Central memory CD8-positive, alpha-beta T cell (primary cell): ENCODE results near the gene LRRC8E.
"Not testable (repeated sequence)": the region's sequence is repeated elsewhere in the genome, so short reads cannot be mapped to it uniquely, and the experiment has no call there.

ENCODE experiments used
- ATAC-seq: fragments of 150-1000 bp; cut with Tn5 transposase; replicated peaks from 2 replicates; pipeline ENCODE4 v1.10.0; 2022; ENCODE audit warnings: mild to moderate bottlenecking, moderate FRiP score, moderate number of reproducible peaks; ENCODE audit not compliant: poor library complexity, severe bottlenecking; ENCODE audit errors: extremely low read depth
- DNase-seq, 2 donors: peaks; one replicate each; pipeline ENCODE4 v3.0.0; 2021; ENCODE audit warnings: low spot score in 2 of 2
- H3K27ac Mint-ChIP-seq: one replicate; pipeline ENCODE4 v1.8.0; 2022; ENCODE audit warnings: low read depth, mild to moderate bottlenecking, moderate library complexity, mixed read lengths
- H3K27me3 Mint-ChIP-seq: one replicate; pipeline ENCODE4 v1.8.0; 2022; ENCODE audit warnings: mixed read lengths
- H3K36me3 Mint-ChIP-seq: one replicate; pipeline ENCODE4 v1.8.0; 2022; ENCODE audit warnings: mild to moderate bottlenecking, moderate library complexity, mixed read lengths; ENCODE audit not compliant: insufficient read depth
- H3K4me1 Mint-ChIP-seq: one replicate; pipeline ENCODE4 v1.8.0; 2022; ENCODE audit warnings: mixed read lengths
- H3K4me3 Mint-ChIP-seq: one replicate; pipeline ENCODE4 v1.8.0; 2022; ENCODE audit warnings: mild to moderate bottlenecking, moderate library complexity, mixed read lengths
- H3K9me3 Mint-ChIP-seq: one replicate; pipeline ENCODE4 v1.8.0; 2022; ENCODE audit warnings: mixed read lengths

The LRRC8E gene

DNA sequence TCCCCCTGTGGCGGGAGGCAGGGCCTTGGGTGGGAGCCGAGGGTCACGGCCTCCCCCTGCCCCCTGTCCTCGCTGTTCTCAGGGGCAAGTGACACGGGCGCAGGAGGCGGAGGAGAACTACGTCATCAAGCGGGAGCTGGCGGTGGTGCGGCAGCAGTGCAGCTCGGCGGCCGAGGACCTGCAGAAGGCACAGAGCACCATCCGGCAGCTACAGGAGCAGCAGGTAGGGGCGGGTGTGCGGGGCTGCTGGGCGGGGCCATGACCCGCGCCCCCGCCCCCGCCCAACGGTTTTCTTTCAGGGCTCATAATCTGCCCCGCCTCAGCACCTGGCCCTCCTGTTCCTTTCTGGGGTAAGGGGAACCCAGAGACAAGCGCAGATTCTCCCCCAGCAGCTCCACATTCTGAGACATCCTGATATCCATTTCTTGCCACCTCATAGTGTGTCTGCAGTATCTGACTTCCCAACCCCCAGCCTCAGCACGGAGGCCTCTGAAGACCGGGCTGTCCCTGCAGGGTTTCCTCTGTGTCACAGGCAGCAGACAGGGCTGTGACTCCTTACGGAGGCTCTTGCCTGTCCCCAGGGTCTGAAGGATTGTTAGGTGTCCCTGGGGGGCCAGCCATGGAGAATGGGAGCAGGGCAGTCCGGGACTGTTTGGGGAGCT, 30.1 kb upstream of the LRRC8E start:
- no peak overlapping the region for H3K4me3 Mint-ChIP-seq
- no peak for ATAC-seq
- DNase-seq = no peak
- H3K9me3 Mint-ChIP-seq = no peaks in the 10 kb centered on the region
- no peak overlapping the region for H3K27ac Mint-ChIP-seq
- peaks cover 4% of the 10 kb centered on the region for H3K4me1 Mint-ChIP-seq
- H3K36me3 Mint-ChIP-seq = peaks cover 2% of the 10 kb centered on the region
- peaks cover 25% of the 10 kb centered on the region for H3K27me3 Mint-ChIP-seq

DNA sequence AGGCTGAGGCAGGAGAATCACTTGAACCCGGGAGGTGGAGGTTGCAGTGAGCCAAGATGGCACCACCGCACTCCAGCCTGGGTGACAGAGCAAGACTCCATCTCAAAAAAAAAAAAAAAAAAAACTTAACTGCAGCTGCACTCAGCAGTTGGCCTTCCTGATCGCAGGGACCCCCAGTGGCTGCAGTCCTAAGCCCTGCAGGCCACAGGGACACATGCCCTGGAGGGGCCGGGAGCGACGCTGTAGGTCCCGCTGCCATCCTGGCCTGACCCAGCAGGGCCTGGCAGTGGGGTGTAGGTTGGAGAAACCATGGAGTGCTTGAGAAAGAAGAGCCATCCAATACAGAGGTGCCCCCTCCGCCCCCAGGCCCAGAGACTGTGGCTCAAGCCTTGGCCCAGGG, 29.2 kb upstream of the LRRC8E start:
- H3K4me3 Mint-ChIP-seq, H3K36me3 Mint-ChIP-seq, H3K9me3 Mint-ChIP-seq, DNase-seq, H3K27ac Mint-ChIP-seq, H3K4me1 Mint-ChIP-seq, ATAC-seq: not testable (repeated sequence)
- H3K27me3 Mint-ChIP-seq = peaks cover 23% of the 10 kb centered on the region

DNA sequence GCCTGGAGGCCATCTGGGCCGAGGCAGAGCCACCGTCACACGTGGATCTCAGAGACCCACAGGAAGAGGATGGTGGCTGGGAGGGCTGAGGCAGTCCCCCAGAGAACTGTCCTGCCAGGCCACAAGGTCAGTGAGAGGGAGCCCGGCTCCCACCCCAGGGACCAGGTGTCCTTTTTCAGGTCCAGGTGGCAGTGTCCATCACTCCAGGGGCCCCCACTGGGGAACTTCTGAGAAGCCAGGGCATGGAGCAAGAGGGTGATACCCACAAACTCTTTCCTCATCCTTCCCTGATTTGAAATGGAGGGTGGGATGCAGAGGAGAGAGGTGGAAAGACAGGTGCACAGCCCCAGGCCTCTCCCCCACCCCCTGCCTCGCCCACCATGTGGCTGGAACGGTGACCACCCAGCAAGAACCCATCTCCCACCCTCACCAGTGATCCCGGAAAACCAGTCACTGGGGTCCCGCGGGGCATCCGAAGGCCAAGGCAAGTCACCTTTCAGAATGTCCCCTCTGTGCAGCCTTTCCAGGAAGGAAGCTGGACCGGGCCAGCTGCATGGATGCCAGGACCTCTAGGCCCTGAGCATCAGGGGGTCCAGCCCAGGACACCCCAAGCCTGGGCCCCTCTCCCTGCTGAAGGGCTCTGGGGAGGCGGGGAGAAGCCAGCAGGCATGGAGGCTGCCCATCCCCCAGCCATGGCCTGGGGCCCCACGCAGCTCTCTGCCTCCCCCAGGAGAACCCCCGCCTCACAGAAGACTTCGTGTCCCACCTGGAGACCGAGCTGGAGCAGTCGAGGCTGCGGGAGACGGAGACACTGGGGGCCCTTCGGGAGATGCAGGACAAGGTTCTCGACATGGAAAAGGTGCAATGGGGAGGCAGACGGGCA, 28.2 kb upstream of the LRRC8E start:
- Mint-ChIP-seq H3K9me3 (no peaks in the 10 kb centered on the region), H3K27ac (no peak overlapping the region), H3K4me1 (peaks cover 4% of the 10 kb centered on the region), H3K27me3 (peaks cover 28% of the 10 kb centered on the region), H3K4me3 (no peak overlapping the region), H3K36me3 (peaks cover 2% of the 10 kb centered on the region)
- ATAC-seq (no peak), DNase-seq (no peak)

DNA sequence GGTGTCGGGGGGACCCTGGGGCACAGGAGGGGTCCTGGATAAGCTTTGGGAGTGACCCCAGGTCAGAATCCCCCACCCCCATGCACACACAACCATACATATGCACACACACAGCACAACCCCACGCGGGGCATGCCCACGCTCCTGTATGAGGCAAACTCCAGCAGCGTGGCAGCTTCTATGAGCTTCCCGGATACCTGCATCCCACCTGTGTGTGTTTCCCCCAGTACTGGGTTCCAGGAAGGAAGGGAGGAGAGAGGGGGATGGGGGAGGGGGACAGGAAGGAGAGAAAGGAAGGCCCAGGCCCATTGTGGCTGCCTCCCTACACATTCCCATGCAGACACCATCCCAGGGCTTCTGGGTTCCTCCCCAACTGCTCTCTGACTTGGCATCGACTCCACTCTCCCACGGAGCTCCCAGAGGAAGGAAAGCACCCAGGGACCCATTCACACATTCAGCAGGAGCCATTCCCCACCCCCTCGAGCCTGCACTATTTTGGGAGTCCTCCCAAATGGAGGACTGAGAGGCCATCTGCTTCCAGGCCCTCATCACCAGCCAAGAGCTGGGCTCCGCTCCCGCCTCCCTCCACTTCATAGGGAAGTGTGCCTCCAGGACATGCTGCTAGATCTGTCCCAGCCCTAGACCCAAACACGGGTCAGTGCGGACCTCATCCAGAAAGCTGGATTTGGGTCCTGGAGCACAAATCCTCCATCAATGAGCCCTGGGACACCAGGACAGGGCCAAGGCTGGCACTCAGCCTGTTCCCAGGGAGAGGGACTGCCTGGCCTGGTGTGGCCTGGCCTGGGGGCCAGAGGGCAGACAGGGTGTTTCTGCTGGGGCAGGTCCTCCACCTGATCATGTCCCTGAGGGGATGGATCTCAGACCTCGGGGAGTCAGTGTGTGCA, 27.3 kb upstream of the LRRC8E start:
- Mint-ChIP-seq H3K27me3 (peaks cover 35% of the 10 kb centered on the region), H3K27ac (no peak overlapping the region)

DNA sequence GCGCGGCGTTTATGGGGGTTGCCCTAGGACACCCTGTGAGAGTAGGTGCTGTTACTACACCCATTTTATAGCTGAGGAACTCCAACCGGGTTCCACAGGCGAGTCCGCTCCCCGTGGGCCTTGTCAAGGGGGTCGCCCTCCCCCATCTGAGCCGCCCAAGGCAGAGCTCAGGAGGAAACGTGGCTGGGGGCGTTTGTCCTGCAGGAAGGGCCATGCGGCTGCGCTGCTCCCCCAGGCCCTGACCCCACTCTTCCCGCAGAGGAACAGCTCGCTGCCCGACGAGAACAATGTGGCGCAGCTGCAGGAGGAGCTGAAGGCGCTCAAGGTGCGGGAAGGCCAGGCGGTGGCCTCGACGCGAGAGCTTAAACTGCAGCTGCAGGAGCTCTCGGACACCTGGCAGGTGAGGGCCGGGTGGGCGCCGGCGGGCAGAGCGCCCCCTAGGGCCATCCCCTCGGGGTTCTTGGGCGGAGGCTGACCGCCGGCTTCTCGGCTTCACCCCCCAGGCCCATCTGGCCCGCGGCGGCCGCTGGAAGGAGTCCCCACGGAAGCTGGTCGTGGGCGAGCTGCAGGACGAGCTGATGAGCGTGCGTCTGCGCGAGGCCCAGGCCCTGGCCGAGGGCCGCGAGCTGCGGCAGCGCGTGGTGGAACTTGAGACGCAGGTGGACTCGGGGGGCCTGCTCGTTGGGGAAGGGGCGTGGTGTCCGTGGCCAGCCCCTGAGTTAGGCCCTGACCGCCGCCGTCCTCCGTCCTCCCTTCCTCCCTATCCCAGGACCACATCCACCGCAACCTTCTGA, 26.5 kb upstream of the LRRC8E start:
- DNase-seq (no peak), ATAC-seq (no peak)

More for the DNA sequence above, 27.3 kb upstream of the LRRC8E start:
- ATAC-seq (no peak), DNase-seq (no peak)
- no peaks in the 10 kb centered on the region for H3K9me3 Mint-ChIP-seq
- peak overlapping the region; percentile 29 for H3K4me3 Mint-ChIP-seq
- H3K36me3 Mint-ChIP-seq = no peaks in the 10 kb centered on the region
- H3K4me1 Mint-ChIP-seq = peaks cover 10% of the 10 kb centered on the region

DNA sequence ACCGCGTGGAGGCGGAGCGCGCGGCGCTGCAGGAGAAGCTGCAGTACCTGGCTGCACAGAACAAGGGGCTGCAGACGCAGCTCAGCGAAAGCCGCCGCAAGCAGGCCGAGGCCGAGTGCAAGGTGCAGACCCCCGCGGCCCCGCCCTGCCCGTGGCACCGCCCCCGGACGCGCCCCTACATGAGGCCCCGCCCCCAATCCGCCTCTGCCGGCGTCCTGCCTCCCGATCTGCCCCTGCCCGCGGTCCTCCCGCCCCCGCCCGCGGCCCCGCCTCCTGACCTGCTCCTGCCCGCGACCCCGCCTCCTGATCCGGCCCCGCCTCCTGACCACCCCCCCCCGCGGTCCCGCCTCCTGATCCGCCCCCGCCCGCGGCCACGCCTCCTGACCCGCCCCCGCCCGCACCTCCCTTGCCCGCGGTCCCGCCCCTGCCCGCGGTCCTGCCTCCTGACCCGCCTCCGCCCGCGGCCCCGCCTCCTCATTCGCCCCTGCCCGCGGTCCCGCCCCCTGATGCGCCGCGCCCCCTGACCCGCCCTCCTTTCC, 25.8 kb upstream of the LRRC8E start:
- Mint-ChIP-seq H3K27ac (no peak overlapping the region), H3K27me3 (peaks cover 36% of the 10 kb centered on the region), H3K4me1 (peaks cover 10% of the 10 kb centered on the region), H3K36me3 (no peaks in the 10 kb centered on the region), H3K4me3 (peak overlapping the region; percentile 43), H3K9me3 (no peaks in the 10 kb centered on the region)
- DNase-seq = no peak
- peak; percentile 37 for ATAC-seq

More for the DNA sequence above, 26.5 kb upstream of the LRRC8E start:
- peaks cover 10% of the 10 kb centered on the region for H3K4me1 Mint-ChIP-seq
- peak overlapping the region; percentile 43 for H3K4me3 Mint-ChIP-seq
- H3K9me3 Mint-ChIP-seq = no peaks in the 10 kb centered on the region
- no peaks in the 10 kb centered on the region for H3K36me3 Mint-ChIP-seq
- peaks cover 35% of the 10 kb centered on the region for H3K27me3 Mint-ChIP-seq
- H3K27ac Mint-ChIP-seq = no peak overlapping the region

DNA sequence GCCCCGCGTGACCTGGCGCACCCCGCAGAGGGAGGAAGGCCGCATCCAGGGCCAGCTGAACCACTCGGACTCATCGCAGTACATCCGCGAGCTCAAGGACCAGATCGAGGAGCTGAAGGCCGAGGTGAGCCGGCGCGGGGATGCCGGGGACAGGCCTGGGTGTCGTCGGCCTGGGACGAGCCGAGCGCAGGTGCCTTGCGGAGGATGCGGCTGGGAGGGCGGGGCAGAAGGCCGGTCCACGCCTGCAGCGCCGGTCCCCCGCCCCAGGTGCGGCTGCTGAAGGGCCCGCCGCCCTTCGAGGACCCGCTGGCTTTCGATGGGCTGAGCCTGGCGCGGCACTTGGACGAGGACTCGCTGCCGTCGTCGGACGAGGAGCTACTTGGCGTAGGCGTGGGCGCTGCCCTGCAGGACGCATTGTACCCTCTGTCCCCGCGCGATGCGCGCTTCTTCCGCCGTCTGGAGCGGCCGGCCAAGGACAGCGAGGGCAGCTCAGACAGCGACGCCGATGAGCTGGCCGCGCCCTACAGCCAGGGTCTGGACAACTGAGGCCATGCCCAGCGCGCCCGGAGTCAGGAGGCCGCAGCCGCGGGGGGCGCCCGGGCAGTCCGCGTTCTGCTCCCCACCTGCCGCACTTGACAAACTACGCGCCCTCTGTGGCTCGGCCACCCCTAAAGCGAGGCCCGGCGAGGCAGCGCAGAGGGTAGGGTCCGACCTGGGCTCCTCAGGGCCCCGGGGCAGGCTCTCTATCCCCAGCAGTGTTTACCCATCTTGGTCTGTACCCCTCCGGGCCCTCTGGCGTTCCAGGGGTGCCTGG, 24.9 kb upstream of the LRRC8E start:
- DNase-seq (no peak), ATAC-seq (no peak)
- no peaks in the 10 kb centered on the region for H3K9me3 Mint-ChIP-seq
- H3K27ac Mint-ChIP-seq = no peak overlapping the region
- peaks cover 11% of the 10 kb centered on the region for H3K4me1 Mint-ChIP-seq
- peaks cover 36% of the 10 kb centered on the region for H3K27me3 Mint-ChIP-seq
- H3K4me3 Mint-ChIP-seq = peak overlapping the region; percentile 13
- H3K36me3 Mint-ChIP-seq = peaks cover 1% of the 10 kb centered on the region

DNA sequence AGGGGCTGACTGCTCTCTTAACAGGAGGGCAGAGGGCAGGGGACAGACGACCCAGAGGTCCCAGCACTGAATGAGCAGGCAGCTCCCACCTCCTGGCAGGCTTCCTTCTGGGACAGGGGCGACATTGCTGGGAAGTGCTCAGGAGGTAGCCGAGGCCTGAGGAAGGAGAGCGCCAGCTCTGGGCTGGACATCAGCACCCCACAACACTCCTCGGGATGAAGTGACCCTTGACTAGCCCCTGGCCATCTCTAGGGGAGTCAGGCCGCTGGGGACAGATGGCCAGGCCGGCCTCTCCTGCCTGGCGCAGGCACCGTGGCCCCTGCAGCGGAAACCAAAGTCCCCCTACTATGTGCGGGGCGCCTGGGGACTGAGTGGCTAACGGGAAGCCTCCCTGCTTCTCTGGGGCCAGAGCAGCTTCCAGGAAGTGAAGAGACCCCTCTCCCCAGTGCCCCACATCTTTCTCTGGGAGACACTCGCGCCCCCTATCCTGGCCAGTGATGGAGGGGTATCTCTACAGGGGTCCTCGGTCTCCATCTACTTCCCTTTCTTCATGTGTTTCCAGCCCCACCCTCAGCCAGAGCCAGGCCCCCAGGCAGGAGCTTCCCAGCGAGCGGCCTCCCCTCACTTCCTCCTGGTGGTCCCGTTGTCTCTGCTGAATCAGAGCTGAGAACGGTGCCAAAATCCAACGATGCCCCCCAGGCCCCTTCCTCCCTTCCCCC, 24.2 kb upstream of the LRRC8E start:
- peaks cover 5% of the 10 kb centered on the region for H3K36me3 Mint-ChIP-seq
- H3K27ac Mint-ChIP-seq = no peak overlapping the region
- peak overlapping the region; percentile 13 for H3K4me3 Mint-ChIP-seq
- H3K4me1 Mint-ChIP-seq = peaks cover 18% of the 10 kb centered on the region
- no peak for DNase-seq
- no peak for ATAC-seq
- no peaks in the 10 kb centered on the region for H3K9me3 Mint-ChIP-seq
- H3K27me3 Mint-ChIP-seq = peaks cover 36% of the 10 kb centered on the region

DNA sequence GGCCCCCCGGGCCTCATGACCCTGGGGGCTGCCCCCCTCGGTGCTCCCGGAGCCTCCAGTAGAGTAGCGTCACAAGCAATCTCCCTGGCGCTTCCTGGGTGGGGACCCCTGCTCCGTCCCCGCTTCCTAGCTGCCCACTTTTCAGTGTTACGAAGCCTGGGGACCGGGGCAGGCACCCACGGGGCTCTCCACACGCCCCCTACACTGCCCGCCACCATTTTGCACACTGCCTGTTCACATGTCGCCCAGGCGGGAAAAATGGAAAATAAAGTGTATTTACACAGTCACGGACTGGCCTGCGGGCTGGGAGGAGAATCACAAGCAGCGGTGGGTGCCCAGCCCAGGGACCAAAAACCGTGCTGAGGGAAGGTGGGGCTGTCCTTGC, 23.6 kb upstream of the LRRC8E start:
- H3K4me3 Mint-ChIP-seq = no peak overlapping the region
- DNase-seq (no peak), ATAC-seq (no peak)
- H3K27ac Mint-ChIP-seq = no peak overlapping the region
- peaks cover 18% of the 10 kb centered on the region for H3K4me1 Mint-ChIP-seq
- no peaks in the 10 kb centered on the region for H3K9me3 Mint-ChIP-seq
- peaks cover 5% of the 10 kb centered on the region for H3K36me3 Mint-ChIP-seq
- peaks cover 36% of the 10 kb centered on the region for H3K27me3 Mint-ChIP-seq

DNA sequence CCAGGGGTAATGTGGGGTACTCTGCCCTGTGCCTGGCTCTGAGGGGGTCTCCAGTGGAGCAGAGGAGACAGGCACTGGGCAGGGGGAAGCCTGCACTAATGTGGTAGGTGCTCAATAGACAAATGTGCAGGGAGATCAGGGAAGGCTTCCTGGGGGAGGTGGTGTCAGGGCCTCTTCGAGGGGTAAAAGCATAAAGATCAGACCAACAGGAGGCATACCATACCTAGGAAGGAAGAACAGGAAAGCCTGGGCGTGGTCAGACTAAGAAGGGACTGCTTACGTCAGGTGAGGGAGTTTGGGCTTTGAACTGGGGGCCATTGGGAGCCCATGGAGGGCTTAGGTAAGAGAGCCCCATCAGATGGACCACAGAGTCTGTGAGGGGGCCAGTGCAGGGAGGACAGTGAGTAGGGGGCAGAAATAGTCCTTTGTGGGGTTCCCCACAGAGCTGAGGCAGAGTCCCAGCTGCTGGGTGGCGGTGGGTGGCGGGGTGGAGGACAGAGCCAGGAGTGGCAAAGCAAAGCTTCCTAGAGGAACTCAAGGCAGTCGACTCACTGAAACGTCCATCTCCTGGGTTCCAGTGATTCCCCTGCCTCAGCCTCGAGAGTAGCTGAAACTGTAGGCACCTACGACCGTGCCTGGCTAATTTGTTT, 22.9 kb upstream of the LRRC8E start:
- H3K27me3 Mint-ChIP-seq = peaks cover 32% of the 10 kb centered on the region
- peak overlapping the region; percentile 12 for H3K4me3 Mint-ChIP-seq
- DNase-seq = no peak
- H3K27ac Mint-ChIP-seq = peak overlapping the region; percentile 16
- H3K9me3 Mint-ChIP-seq = no peaks in the 10 kb centered on the region
- no peak for ATAC-seq
- H3K4me1 Mint-ChIP-seq = peaks cover 18% of the 10 kb centered on the region
- H3K36me3 Mint-ChIP-seq = peaks cover 5% of the 10 kb centered on the region
